ENCODE measurements around the gene NPDC1.

DNA sequence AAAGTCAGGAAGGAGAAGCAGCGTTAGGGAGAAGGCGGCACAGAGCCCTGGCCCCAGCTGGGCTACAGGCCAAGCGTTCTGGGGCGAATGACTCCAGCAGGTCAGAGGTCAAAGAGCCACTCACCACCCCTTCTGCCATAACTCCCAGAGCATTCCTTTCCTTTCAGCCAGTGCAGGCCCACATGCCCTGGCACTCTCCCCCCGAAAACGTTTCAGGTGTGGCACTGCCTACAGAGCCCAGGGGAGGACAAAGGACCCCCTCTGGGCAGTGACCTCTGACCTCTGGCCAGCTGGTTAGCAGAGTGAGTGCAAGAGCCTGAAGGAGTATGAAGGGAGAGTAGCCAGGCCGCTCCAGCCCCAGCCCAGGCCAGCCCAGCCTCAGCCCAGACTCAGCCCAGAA is 22.8 kb downstream of the NPDC1 start:
- TF ChIP-seq CTCF (IDR thresholded peaks at IDR 0.05) (no peak), POLR2A (IDR thresholded peaks at IDR 0.05) (no peak)

Measured in body of pancreas (tissue), 4 donors.